Measurements from ENCODE around the gene BOC. TPM values are rescaled to one million over a fixed set of nuclear protein-coding genes. Genes with fewer than 3 reads are reported as not detected.

BOC gene
- total and polyA plus RNA-seq, 4 donors, result 2.9 to 21.9 (median 6.4) TPM

- H3K27ac ChIP-seq (ENCODE audit: low read depth in 1 of 2, low read length in 1 of 2), result no peak overlapping the region
- no peak for TF ChIP-seq CTCF (IDR thresholded peaks at IDR 0.05; ENCODE audit: control extremely low read depth, extremely low read depth)
- H3K4me3 ChIP-seq, result no peak overlapping the region
- H3K9me3 ChIP-seq (ENCODE audit: control insufficient read depth in 4 of 4, insufficient read depth in 3 of 4, low read length in 3 of 4), result no peaks in the 10 kb centered on the region
- WGBS, 2 donors, result 93 to 95% methylated on average over 9 of the region's 9 CpGs
- H3K9ac ChIP-seq (ENCODE audit: insufficient read depth in 1 of 2, low read length in 2 of 2), result no peak overlapping the region
- peak in 1 of 3 donors; percentile 18 for DNase-seq
- ATAC-seq (ENCODE audit: insufficient read depth, low FRiP score), result no peak
- H3K4me1 ChIP-seq (ENCODE audit: control insufficient read depth in 5 of 5, insufficient read depth in 5 of 5, low read length in 5 of 5), result peaks cover 0 to 20% (median 8%) of the 10 kb centered on the region in 5 donors
- no peaks in the 10 kb centered on the region for H3K27me3 ChIP-seq (ENCODE audit: control insufficient read depth in 3 of 3, insufficient read depth in 3 of 3, low read length in 2 of 3)
- H3K36me3 ChIP-seq (ENCODE audit: control insufficient read depth in 4 of 4, insufficient read depth in 4 of 4, low read length in 4 of 4), result peaks cover 0 to 45% (median 19%) of the 10 kb centered on the region in 4 donors
Observed at GRCh38 chr3:113271594-113272384, 60.4 kb downstream of the BOC start.

GRCh38 chr3:113272385-113272779 lies 61.0 kb downstream of the BOC start:
- no peak for DNase-seq
- 97 to 99% methylated on average over 13 of the region's 13 CpGs for WGBS, 2 donors
- no peak overlapping the region for H3K4me3 ChIP-seq
- no peak for ATAC-seq (ENCODE audit: insufficient read depth, low FRiP score)
- H3K9ac ChIP-seq (ENCODE audit: insufficient read depth in 1 of 2, low read length in 2 of 2), result no peak overlapping the region
- peaks cover 0 to 22% (median 8%) of the 10 kb centered on the region in 5 donors for H3K4me1 ChIP-seq (ENCODE audit: control insufficient read depth in 5 of 5, insufficient read depth in 5 of 5, low read length in 5 of 5)
- peaks cover 0 to 47% (median 21%) of the 10 kb centered on the region in 4 donors for H3K36me3 ChIP-seq (ENCODE audit: control insufficient read depth in 4 of 4, insufficient read depth in 4 of 4, low read length in 4 of 4)
- no peaks in the 10 kb centered on the region for H3K27me3 ChIP-seq (ENCODE audit: control insufficient read depth in 3 of 3, insufficient read depth in 3 of 3, low read length in 2 of 3)
- H3K27ac ChIP-seq (ENCODE audit: low read depth in 1 of 2, low read length in 1 of 2), result no peak overlapping the region
- H3K9me3 ChIP-seq (ENCODE audit: control insufficient read depth in 4 of 4, insufficient read depth in 3 of 4, low read length in 3 of 4), result no peaks in the 10 kb centered on the region
- no peak for TF ChIP-seq CTCF (IDR thresholded peaks at IDR 0.05; ENCODE audit: control extremely low read depth, extremely low read depth)

GRCh38 chr3:113273011-113273410 lies 61.7 kb downstream of the BOC start:
- Histone ChIP-seq H3K27ac (ENCODE audit: low read depth in 1 of 2, low read length in 1 of 2) (no peak overlapping the region), H3K9me3 (ENCODE audit: control insufficient read depth in 4 of 4, insufficient read depth in 3 of 4, low read length in 3 of 4) (no peaks in the 10 kb centered on the region), H3K4me1 (ENCODE audit: control insufficient read depth in 5 of 5, insufficient read depth in 5 of 5, low read length in 5 of 5) (peaks cover 0 to 22% (median 8%) of the 10 kb centered on the region in 5 donors), H3K4me3 (no peak overlapping the region), H3K36me3 (ENCODE audit: control insufficient read depth in 4 of 4, insufficient read depth in 4 of 4, low read length in 4 of 4) (peaks cover 0 to 52% (median 22%) of the 10 kb centered on the region in 4 donors), H3K9ac (ENCODE audit: insufficient read depth in 1 of 2, low read length in 2 of 2) (no peak overlapping the region), H3K27me3 (ENCODE audit: control insufficient read depth in 3 of 3, insufficient read depth in 3 of 3, low read length in 2 of 3) (no peaks in the 10 kb centered on the region)
- no peak for DNase-seq
- TF ChIP-seq CTCF (IDR thresholded peaks at IDR 0.05; ENCODE audit: control extremely low read depth, extremely low read depth), result no peak
- 96% methylated on average over 15 of the region's 15 CpGs for WGBS, 2 donors
- no peak for ATAC-seq (ENCODE audit: insufficient read depth, low FRiP score)

All from lung (tissue), 12 donors.